Neural progenitor cell (in vitro differentiated cells): ENCODE results near the gene MVB12B.

Experiments used
- CTCF ChIP-seq: fragments of 200-600 bp; sonication (generic); IDR thresholded peaks from 2 replicates; pipeline ENCODE4 v1.5.1; 2017; ENCODE audit warnings: antibody characterized with exemption, mild to moderate bottlenecking
- EZH2 ChIP-seq: fragments of 200-600 bp; sonication (generic); IDR thresholded peaks from 2 replicates; pipeline ENCODE4 v1.6.1; 2017; ENCODE audit warnings: antibody characterized with exemption, mild to moderate bottlenecking, moderate library complexity

GRCh38 chr9:126499005-126499910 lies 172.6 kb downstream of the MVB12B start:
- TF ChIP-seq CTCF (peak; percentile 100), EZH2 (peak; percentile 25)
